K562 (cell line): Measurements from ENCODE around the gene PPTC7. TPM values are rescaled to one million over a fixed set of nuclear protein-coding genes. Genes with fewer than 3 reads are reported as not detected.

ENCODE experiments used
- ERF ChIP-seq: fragments of 450-650 bp; formaldehyde crosslinking; IDR thresholded peaks from 2 replicates; pipeline ENCODE4 v1.4.0; 2020; ENCODE audit warnings: mild to moderate bottlenecking, mixed read lengths
- HDAC8 ChIP-seq: fragments of 450-650 bp; IDR thresholded peaks from 2 replicates; pipeline ENCODE4 v1.6.1; 2016; ENCODE audit warnings: mild to moderate bottlenecking, missing genetic modification characterization, moderate library complexity, missing compliant biosample characterization
- NFXL1 ChIP-seq: fragments of 450-650 bp; formaldehyde crosslinking; IDR thresholded peaks from 2 replicates; pipeline ENCODE4 v1.4.0; 2021; ENCODE audit warnings: mild to moderate bottlenecking
- ZNF592 ChIP-seq: fragments of 450-650 bp; IDR thresholded peaks from 2 replicates; pipeline ENCODE4 v1.6.1; 2017; ENCODE audit warnings: antibody characterized with exemption, mild to moderate bottlenecking
- polyA plus RNA-seq, 8 experiments: library from polyadenylated mRNA; depleted of rRNA in 4 of 8; stranded (reverse) in 5 of 8; unstranded in 3 of 8; fragments of >200 nt; fragmentation: Nextera tagmentation in 2 of 8; fragmentation: Illumina TruSeq in 1 of 8; extraction: Ambion mirVana in 2 of 8; extraction: Trizol in 1 of 8; gene quantifications; 2 replicates each; pipeline versions ENCODE4 v1.2.1 to v1.2.3, GENCODE V29; 2011 to 2014; ENCODE audit warnings: inconsistent platforms in 1 of 8, missing spikeins in 1 of 8
- total RNA-seq, 7 experiments: library from RNA; depleted of rRNA in 6 of 7; stranded (reverse); fragments of >200 nt in 6 of 7; fragmentation: Illumina TruSeq in 2 of 7; extraction: Trizol in 2 of 7; gene quantifications; 2 replicates each; pipeline versions ENCODE4 v1.2.1 to v1.2.3, GENCODE V29; 2011 to 2021; ENCODE audit warnings: low replicate concordance in 1 of 7
- TF ChIP-seq, protein P1 (sequence below): fragments of 450-650 bp; IDR thresholded peaks from 2 replicates; pipeline ENCODE4 v1.6.1; 2016; ENCODE audit warnings: mild to moderate bottlenecking, moderate library complexity

Gene PPTC7
- total and polyA plus RNA-seq, 9 of the 15 experiments (the other 6 are each of a cell fraction or from before 2014, with no cell fraction given) = 2.6 to 23.1 (median 11.9) TPM

- 0 out of 2 replicates have a peak, but pooled peaks have one; percentile 31 for TF ChIP-seq ZNF592
- TF ChIP-seq HDAC8 = no peak
- TF ChIP-seq NFXL1 = no peak
- TF ChIP-seq, protein P1, sequence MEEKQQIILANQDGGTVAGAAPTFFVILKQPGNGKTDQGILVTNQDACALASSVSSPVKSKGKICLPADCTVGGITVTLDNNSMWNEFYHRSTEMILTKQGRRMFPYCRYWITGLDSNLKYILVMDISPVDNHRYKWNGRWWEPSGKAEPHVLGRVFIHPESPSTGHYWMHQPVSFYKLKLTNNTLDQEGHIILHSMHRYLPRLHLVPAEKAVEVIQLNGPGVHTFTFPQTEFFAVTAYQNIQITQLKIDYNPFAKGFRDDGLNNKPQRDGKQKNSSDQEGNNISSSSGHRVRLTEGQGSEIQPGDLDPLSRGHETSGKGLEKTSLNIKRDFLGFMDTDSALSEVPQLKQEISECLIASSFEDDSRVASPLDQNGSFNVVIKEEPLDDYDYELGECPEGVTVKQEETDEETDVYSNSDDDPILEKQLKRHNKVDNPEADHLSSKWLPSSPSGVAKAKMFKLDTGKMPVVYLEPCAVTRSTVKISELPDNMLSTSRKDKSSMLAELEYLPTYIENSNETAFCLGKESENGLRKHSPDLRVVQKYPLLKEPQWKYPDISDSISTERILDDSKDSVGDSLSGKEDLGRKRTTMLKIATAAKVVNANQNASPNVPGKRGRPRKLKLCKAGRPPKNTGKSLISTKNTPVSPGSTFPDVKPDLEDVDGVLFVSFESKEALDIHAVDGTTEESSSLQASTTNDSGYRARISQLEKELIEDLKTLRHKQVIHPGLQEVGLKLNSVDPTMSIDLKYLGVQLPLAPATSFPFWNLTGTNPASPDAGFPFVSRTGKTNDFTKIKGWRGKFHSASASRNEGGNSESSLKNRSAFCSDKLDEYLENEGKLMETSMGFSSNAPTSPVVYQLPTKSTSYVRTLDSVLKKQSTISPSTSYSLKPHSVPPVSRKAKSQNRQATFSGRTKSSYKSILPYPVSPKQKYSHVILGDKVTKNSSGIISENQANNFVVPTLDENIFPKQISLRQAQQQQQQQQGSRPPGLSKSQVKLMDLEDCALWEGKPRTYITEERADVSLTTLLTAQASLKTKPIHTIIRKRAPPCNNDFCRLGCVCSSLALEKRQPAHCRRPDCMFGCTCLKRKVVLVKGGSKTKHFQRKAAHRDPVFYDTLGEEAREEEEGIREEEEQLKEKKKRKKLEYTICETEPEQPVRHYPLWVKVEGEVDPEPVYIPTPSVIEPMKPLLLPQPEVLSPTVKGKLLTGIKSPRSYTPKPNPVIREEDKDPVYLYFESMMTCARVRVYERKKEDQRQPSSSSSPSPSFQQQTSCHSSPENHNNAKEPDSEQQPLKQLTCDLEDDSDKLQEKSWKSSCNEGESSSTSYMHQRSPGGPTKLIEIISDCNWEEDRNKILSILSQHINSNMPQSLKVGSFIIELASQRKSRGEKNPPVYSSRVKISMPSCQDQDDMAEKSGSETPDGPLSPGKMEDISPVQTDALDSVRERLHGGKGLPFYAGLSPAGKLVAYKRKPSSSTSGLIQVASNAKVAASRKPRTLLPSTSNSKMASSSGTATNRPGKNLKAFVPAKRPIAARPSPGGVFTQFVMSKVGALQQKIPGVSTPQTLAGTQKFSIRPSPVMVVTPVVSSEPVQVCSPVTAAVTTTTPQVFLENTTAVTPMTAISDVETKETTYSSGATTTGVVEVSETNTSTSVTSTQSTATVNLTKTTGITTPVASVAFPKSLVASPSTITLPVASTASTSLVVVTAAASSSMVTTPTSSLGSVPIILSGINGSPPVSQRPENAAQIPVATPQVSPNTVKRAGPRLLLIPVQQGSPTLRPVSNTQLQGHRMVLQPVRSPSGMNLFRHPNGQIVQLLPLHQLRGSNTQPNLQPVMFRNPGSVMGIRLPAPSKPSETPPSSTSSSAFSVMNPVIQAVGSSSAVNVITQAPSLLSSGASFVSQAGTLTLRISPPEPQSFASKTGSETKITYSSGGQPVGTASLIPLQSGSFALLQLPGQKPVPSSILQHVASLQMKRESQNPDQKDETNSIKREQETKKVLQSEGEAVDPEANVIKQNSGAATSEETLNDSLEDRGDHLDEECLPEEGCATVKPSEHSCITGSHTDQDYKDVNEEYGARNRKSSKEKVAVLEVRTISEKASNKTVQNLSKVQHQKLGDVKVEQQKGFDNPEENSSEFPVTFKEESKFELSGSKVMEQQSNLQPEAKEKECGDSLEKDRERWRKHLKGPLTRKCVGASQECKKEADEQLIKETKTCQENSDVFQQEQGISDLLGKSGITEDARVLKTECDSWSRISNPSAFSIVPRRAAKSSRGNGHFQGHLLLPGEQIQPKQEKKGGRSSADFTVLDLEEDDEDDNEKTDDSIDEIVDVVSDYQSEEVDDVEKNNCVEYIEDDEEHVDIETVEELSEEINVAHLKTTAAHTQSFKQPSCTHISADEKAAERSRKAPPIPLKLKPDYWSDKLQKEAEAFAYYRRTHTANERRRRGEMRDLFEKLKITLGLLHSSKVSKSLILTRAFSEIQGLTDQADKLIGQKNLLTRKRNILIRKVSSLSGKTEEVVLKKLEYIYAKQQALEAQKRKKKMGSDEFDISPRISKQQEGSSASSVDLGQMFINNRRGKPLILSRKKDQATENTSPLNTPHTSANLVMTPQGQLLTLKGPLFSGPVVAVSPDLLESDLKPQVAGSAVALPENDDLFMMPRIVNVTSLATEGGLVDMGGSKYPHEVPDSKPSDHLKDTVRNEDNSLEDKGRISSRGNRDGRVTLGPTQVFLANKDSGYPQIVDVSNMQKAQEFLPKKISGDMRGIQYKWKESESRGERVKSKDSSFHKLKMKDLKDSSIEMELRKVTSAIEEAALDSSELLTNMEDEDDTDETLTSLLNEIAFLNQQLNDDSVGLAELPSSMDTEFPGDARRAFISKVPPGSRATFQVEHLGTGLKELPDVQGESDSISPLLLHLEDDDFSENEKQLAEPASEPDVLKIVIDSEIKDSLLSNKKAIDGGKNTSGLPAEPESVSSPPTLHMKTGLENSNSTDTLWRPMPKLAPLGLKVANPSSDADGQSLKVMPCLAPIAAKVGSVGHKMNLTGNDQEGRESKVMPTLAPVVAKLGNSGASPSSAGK = peak; percentile 43; the same call in 1 of the 2 replicates
- 0 out of 2 replicates have a peak, but pooled peaks have one; percentile 51 for TF ChIP-seq ERF (CRISPR knock-in tag)
- TF ChIP-seq, all 486 proteins: peak for 8
These were observed 2.2 kb upstream of the PPTC7 start (continued) for GRCh38 chr12:110585231-110585799.
